GM12878 (cell line): ENCODE results near the gene QSOX1. TPM values are rescaled to one million over a fixed set of nuclear protein-coding genes. Genes with fewer than 3 reads are reported as not detected.

Experiments
- ATAC-seq: fragments of 200-7000 bp; cut with Tn5 transposase; 3 replicates; pipeline ENCODE4 v1.9.1; 2020; ENCODE audit warnings: mild to moderate bottlenecking, moderate library complexity
- BruUV-seq: library from RNA; stranded (reverse); fragments of 400-500 nt; replicated peaks from 2 replicates; lab custom pipeline; 2021; lab: Mats Ljungman, UMichigan
- CTCF ChIA-PET: fragments of 300-600 bp; sonication (Branson Sonifier 250); formaldehyde crosslinking; extraction: SDS; loops from one replicate; lab custom pipeline; 2021; ENCODE audit warnings: inconsistent platforms; lab: Yijun Ruan, JAX
- POLR2A ChIA-PET: fragments of 350-600 bp; formaldehyde crosslinking; extraction: SDS; loops from one replicate; lab custom pipeline; 2021; ENCODE audit warnings: inconsistent platforms; lab: Charles Lee
- RAD21 ChIA-PET: fragments of 300-600 bp; sonication (Branson Sonifier 250); formaldehyde crosslinking; loops from one replicate; lab custom pipeline; 2023; ENCODE audit warnings: antibody characterized with exemption; ENCODE audit not compliant: unreplicated experiment; lab: Charles Lee
- SMC1A ChIA-PET: fragments of 300-600 bp; sonication (Branson Sonifier 250); formaldehyde crosslinking; loops from one replicate; lab custom pipeline; 2023; ENCODE audit not compliant: unreplicated experiment, uncharacterized antibody; lab: Charles Lee
- DNase-seq: peaks from one replicate; pipeline ENCODE4 v3.0.0-alpha.2; 2011; ENCODE audit warnings: low read depth, low spot score
- FAIRE-seq: peaks from 3 replicates; lab custom pipeline; 2011; peaks lifted over from hg19 to GRCh38; lab: Jason Lieb, UNC
- H2AFZ ChIP-seq: 2 replicates; pipeline ENCODE4 v1.6.0; 2011; ENCODE audit warnings: low read depth, low read length, control low read depth; ENCODE audit not compliant: control insufficient read depth
- H3K27ac ChIP-seq: 2 replicates; pipeline ENCODE4 v1.5.1; 2011; ENCODE audit warnings: control low read depth; ENCODE audit not compliant: control insufficient read depth, insufficient read depth
- H3K27me3 ChIP-seq, 2 experiments: replicated peaks in 1 of 2; 2 replicates each; pipeline versions ENCODE4 v1.6.0 to v1.6.1; 2011; ENCODE audit warnings: low read length in 1 of 2; ENCODE audit not compliant: control insufficient read depth in 2 of 2, insufficient read depth in 2 of 2
- H3K36me3 ChIP-seq, 2 experiments: 2 replicates each; pipeline ENCODE4 v1.5.1; 2011; ENCODE audit warnings: low read length in 1 of 2; ENCODE audit not compliant: control insufficient read depth in 2 of 2, insufficient read depth in 2 of 2
- H3K4me1 ChIP-seq: 2 replicates; pipeline ENCODE4 v1.6.1; 2011; ENCODE audit warnings: mild to moderate bottlenecking, low read length, moderate library complexity, mixed read lengths; ENCODE audit not compliant: control insufficient read depth, insufficient read depth
- H3K4me2 ChIP-seq: 2 replicates; pipeline ENCODE4 v1.6.0; 2011; ENCODE audit warnings: control low read depth; ENCODE audit not compliant: control insufficient read depth, insufficient read depth
- H3K4me3 ChIP-seq: fragments of 200-600 bp; sonication (generic); 2 replicates; pipeline ENCODE4 v1.5.1; 2016
- H3K79me2 ChIP-seq: 2 replicates; pipeline ENCODE4 v1.6.0; 2011; ENCODE audit warnings: low read length; ENCODE audit not compliant: control insufficient read depth, insufficient read depth
- H3K9ac ChIP-seq: 2 replicates; pipeline ENCODE4 v1.8.0; 2011; ENCODE audit warnings: low read length, control low read depth, mixed read lengths; ENCODE audit not compliant: control insufficient read depth, insufficient read depth
- H3K9me3 ChIP-seq: replicated peaks from 3 replicates; pipeline ENCODE4 v1.5.1; 2011; ENCODE audit warnings: mild to moderate bottlenecking, low read length; ENCODE audit not compliant: control insufficient read depth, insufficient read depth
- H4K20me1 ChIP-seq: 2 replicates; pipeline ENCODE4 v1.6.0; 2011; ENCODE audit not compliant: control insufficient read depth, insufficient read depth
- BRCA1 ChIP-seq: IDR thresholded peaks from 2 replicates; pipeline ENCODE4 v1.6.1; 2011; ENCODE audit warnings: low read depth, low read length, improper control_type of control experiment
- CEBPB ChIP-seq, 2 experiments: fragments of 150-350 bp in 1 of 2; IDR thresholded peaks; 2 replicates each; pipeline ENCODE4 v1.6.1; 2012 to 2014; ENCODE audit warnings: low read depth in 2 of 2, low read length in 2 of 2, borderline replicate concordance in 1 of 2, inconsistent platforms in 1 of 2
- EGR1 ChIP-seq, 2 experiments: IDR thresholded peaks; 1 replicate in 1 of 2; 2 replicates in 1 of 2; pipeline ENCODE4 v1.6.1; 2011 to 2012; ENCODE audit warnings: low read depth in 2 of 2, low read length in 2 of 2, borderline replicate concordance in 1 of 2, mild to moderate bottlenecking in 1 of 2, moderate library complexity in 1 of 2
- MXI1 ChIP-seq: fragments of 150-350 bp; IDR thresholded peaks from 2 replicates; pipeline ENCODE4 v1.6.1; 2011; ENCODE audit warnings: low read depth, mild to moderate bottlenecking, inconsistent platforms, low read length, improper control_type of control experiment
- STAT1 ChIP-seq: fragments of 450-650 bp; conservative IDR thresholded peaks from 2 replicates; pipeline ENCODE4 v1.6.1; 2014; ENCODE audit warnings: antibody characterized with exemption, mild to moderate bottlenecking
- WGBS: methylation state at CpG from one replicate; pipeline ENCODE4 v1.1.6; 2016; ENCODE audit warnings: low lambda C conversion rate; ENCODE audit not compliant: insufficient replicate concordance, insufficient coverage; ENCODE audit errors: missing lambda C conversion rate; 5-methylcytosine and 5-hydroxymethylcytosine counted together
- in situ Hi-C: fragments of 300-500 bp; cut with MboI; formaldehyde crosslinking; loops from 9 replicates; pipeline ENCODE4 v1.14.3; 2018; ENCODE audit warnings: mixed read lengths
- intact Hi-C: fragments of 100-400 bp; cut with micrococcal nuclease; formaldehyde crosslinking; loops from one replicate; pipeline ENCODE4 v1.14.2; 2022; ENCODE audit not compliant: unreplicated experiment
- polyA plus RNA-seq, 11 experiments: library from polyadenylated mRNA; depleted of rRNA in 4 of 11; unstranded in 6 of 11; stranded (reverse) in 5 of 11; fragments of >200 nt; fragmentation: Nextera tagmentation in 4 of 11; fragmentation: Illumina TruSeq in 1 of 11; extraction: Ambion mirVana in 4 of 11; extraction: Trizol in 1 of 11; gene quantifications; 1 replicate in 1 of 11; 2 replicates in 10 of 11; pipeline versions ENCODE4 v1.2.1 to v1.2.3, GENCODE V29; 2011 to 2016; ENCODE audit warnings: inconsistent platforms in 2 of 11, missing spikeins in 2 of 11, low read depth in 1 of 11
- total RNA-seq, 4 experiments: library from RNA; depleted of rRNA in 3 of 4; stranded (reverse); fragments of >200 nt in 3 of 4; fragmentation: Illumina TruSeq in 1 of 4; extraction: Trizol in 1 of 4; gene quantifications; 2 replicates each; pipeline versions ENCODE4 v1.2.1 to v1.2.3, GENCODE V29; 2013 to 2021
- TF ChIP-seq, protein P1 (sequence below): fragments of 450-650 bp; IDR thresholded peaks from 2 replicates; pipeline ENCODE4 v1.6.1; 2014; ENCODE audit warnings: mild to moderate bottlenecking

The QSOX1 gene
- total and polyA plus RNA-seq, 10 of the 15 experiments (the other 5 are each of a cell fraction or from before 2014, with no cell fraction given): 1.8 to 31.3 (median 11.2) TPM

DNA sequence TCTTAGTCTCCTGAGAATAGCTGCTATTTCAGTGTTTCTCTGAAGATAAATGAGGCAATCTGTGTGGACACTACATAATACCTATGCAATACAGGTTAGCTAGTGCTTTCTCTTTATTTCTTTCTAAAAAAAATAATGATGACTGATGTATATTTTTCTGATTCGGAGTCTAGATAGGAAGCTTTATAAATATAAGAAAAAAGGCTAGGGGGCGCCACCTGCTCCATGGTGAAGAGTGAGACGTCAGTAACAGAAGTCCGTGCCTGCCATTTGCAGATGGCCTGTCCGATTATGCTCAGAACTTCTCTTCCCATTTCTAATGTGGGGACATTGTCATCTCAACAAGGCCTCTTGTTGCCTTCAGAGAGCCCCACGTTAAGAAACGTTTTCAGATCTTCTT is 26.4 kb downstream of the QSOX1 start (continued):
- TF ChIP-seq BRCA1: no peak

DNA sequence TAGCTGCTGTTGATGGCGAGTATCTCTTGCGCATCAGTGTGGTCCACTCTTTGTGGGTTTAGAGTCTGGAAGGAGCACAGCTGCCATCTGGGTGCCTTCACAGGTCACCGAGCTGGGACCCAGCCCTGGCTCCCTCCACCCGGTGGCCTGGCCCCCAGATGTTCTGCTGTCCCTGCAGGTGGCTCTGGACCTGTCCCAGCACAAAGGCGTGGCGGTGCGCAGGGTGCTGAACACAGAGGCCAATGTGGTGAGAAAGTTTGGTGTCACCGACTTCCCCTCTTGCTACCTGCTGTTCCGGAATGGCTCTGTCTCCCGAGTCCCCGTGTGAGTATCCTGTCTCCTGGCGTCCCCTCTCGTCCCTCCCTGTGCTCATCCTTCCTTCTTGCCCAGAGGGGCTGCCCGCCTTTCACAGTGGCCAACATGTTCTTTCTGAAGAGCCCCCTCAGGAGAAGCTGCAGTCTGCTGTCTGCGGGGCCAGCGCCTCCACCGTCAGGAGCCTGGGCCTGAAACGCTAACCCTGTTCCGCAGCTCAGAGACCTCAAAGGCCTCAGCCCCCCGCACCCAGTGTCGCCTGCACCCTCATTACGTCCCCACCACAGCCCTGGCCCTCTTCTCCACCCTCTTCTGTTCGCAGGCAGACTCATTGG is 27.4 kb downstream of the QSOX1 start:
- H3K27ac ChIP-seq: no peak overlapping the region
- SMC1A ChIA-PET: no interaction called here
- TF ChIP-seq, protein P1, sequence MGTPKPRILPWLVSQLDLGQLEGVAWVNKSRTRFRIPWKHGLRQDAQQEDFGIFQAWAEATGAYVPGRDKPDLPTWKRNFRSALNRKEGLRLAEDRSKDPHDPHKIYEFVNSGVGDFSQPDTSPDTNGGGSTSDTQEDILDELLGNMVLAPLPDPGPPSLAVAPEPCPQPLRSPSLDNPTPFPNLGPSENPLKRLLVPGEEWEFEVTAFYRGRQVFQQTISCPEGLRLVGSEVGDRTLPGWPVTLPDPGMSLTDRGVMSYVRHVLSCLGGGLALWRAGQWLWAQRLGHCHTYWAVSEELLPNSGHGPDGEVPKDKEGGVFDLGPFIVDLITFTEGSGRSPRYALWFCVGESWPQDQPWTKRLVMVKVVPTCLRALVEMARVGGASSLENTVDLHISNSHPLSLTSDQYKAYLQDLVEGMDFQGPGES: no peak
- TF ChIP-seq EGR1 (IDR thresholded peaks at IDR 0.05; ENCODE audit: borderline replicate concordance in 1 of 2, low read depth in 2 of 2, low read length in 2 of 2) (no peak), BRCA1 (no peak), MXI1 (no peak), CEBPB (IDR thresholded peaks at IDR 0.05; ENCODE audit: borderline replicate concordance in 1 of 2, low read depth in 2 of 2, low read length in 2 of 2) (no peak), STAT1 (no peak)
- TF ChIP-seq, all 136 proteins: peak for 0
- Histone ChIP-seq H4K20me1 (no peaks in the 10 kb centered on the region), H3K4me2 (no peak overlapping the region), H2AFZ (no peak overlapping the region), H3K9me3 (no peaks in the 10 kb centered on the region), H3K36me3 (peaks cover 0 to 3% of the 10 kb centered on the region in 2 experiments; a peak in 2 of 4 replicates), H3K4me3 (no peak overlapping the region), H3K27me3 (no peaks in the 10 kb centered on the region), H3K4me1 (no peaks in the 10 kb centered on the region), H3K79me2 (no peaks in the 10 kb centered on the region), H3K9ac (no peak overlapping the region)
- 85% methylated on average over 23 of the region's 23 CpGs for WGBS
- BruUV-seq: no TSS peak
- ChIA-PET RAD21 (no interaction called here), POLR2A (no interaction called here), CTCF (interaction anchor here (0.7 to 1.5 kb wide), 5 partner anchors 8 to 367 kb away, joined by 3 to 6 read pairs (median 3); no protein-coding TSS in a partner anchor)
- intact Hi-C loops (no loop called here), in situ Hi-C loops (no loop called here)
- FAIRE-seq: no peak
- no peak for DNase-seq
- no peak for ATAC-seq
